MM.1S (cell line): ENCODE results near the gene NTF3.

ENCODE experiments used
- DNase-seq: peaks from one replicate; pipeline ENCODE4 v3.0.0-alpha.2; 2015
- H2AFZ ChIP-seq: fragments of 300-600 bp; sonication (generic); 2 replicates; pipeline ENCODE4 v1.6.0; 2016; ENCODE audit warnings: antibody characterized with exemption, low read length
- H3F3A ChIP-seq: fragments of 300-600 bp; sonication (generic); 2 replicates; pipeline ENCODE4 v1.6.1; 2016; ENCODE audit warnings: mild to moderate bottlenecking, antibody characterized with exemption, low read length, moderate library complexity, mixed read lengths; ENCODE audit not compliant: insufficient read depth
- H3K27ac ChIP-seq: fragments of 300-600 bp; sonication (generic); 2 replicates; pipeline ENCODE4 v1.5.1; 2016; ENCODE audit warnings: mild to moderate bottlenecking, low read length
- H3K27me3 ChIP-seq: fragments of 300-600 bp; sonication (generic); replicated peaks from 2 replicates; pipeline ENCODE4 v1.6.0; 2016; ENCODE audit warnings: low read length; ENCODE audit not compliant: insufficient read depth
- H3K36me3 ChIP-seq: fragments of 300-600 bp; sonication (generic); replicated peaks from 2 replicates; pipeline ENCODE4 v1.6.1; 2016; ENCODE audit warnings: mild to moderate bottlenecking, low read length, mixed read lengths; ENCODE audit not compliant: insufficient read depth
- H3K4me1 ChIP-seq: fragments of 300-600 bp; sonication (generic); 2 replicates; pipeline ENCODE4 v1.6.1; 2016; ENCODE audit warnings: low read length, mixed read lengths
- H3K4me2 ChIP-seq: fragments of 300-600 bp; sonication (generic); 2 replicates; pipeline ENCODE4 v1.6.0; 2016; ENCODE audit warnings: low read depth, low read length
- H3K4me3 ChIP-seq: fragments of 300-600 bp; sonication (generic); 2 replicates; pipeline ENCODE4 v1.5.1; 2016; ENCODE audit warnings: low read length, mixed read lengths
- H3K79me2 ChIP-seq: fragments of 300-600 bp; sonication (generic); 2 replicates; pipeline ENCODE4 v1.6.1; 2016; ENCODE audit warnings: mixed run types, low read length, mixed read lengths
- H3K9ac ChIP-seq: fragments of 300-600 bp; sonication (generic); 2 replicates; pipeline ENCODE4 v1.6.1; 2016; ENCODE audit warnings: low read length, mixed read lengths
- H3K9me2 ChIP-seq: fragments of 300-600 bp; sonication (generic); replicated peaks from 2 replicates; pipeline ENCODE4 v1.6.1; 2016; ENCODE audit warnings: mild to moderate bottlenecking, low read length, mixed read lengths; ENCODE audit not compliant: insufficient read depth
- H3K9me3 ChIP-seq: fragments of 300-600 bp; sonication (generic); replicated peaks from 2 replicates; pipeline ENCODE4 v1.6.1; 2016; ENCODE audit warnings: mild to moderate bottlenecking, low read length, mixed read lengths; ENCODE audit not compliant: insufficient read depth
- H4K20me1 ChIP-seq: fragments of 300-600 bp; sonication (generic); 2 replicates; pipeline ENCODE4 v1.6.1; 2016; ENCODE audit warnings: mild to moderate bottlenecking, low read length, moderate library complexity, mixed read lengths; ENCODE audit not compliant: insufficient read depth
- EZH2 ChIP-seq: fragments of 300-600 bp; sonication (generic); optimal IDR thresholded peaks from 2 replicates; pipeline ENCODE3; 2017; ENCODE audit warnings: low read depth, mild to moderate bottlenecking, antibody characterized with exemption, low read length, mixed read lengths
- EZH2phosphoT487 ChIP-seq: fragments of 300-600 bp; sonication (generic); IDR thresholded peaks from 2 replicates; pipeline ENCODE4 v1.6.1; 2018; ENCODE audit warnings: antibody characterized with exemption, low read length
- TF ChIP-seq, protein P1 (sequence below): fragments of 300-600 bp; sonication (generic); IDR thresholded peaks from 2 replicates; pipeline ENCODE4 v1.5.1; 2016; ENCODE audit warnings: antibody characterized with exemption, low read length, mixed read lengths

NTF3 gene

DNA sequence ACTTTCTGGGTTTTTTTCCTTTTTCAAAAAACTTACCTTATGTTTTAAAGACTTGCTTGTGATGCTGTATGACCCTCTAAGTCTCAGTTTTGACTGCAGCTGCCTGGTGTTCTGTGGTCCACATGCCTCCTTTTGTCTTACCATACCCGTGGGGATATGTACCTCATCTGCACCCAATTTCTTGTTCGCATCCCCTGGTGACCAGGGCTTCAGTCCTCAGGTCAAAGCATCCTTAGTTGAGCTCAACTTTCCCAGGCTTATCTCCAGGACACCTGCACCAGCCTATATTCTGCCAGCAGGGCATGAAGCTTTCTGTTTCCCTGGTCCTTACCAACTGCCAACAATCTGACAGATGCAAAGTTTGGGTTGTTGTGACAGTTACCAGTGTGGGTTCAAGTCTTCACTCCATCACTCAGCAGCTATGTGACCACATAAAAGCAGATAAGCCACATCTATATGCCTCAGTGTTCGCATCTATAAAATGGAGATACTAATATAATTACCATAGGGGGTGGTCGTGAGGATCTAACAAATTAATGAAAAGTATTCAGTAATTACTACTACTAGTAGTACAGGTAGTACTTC is 94.0 kb downstream of the NTF3 start:
- DNase-seq: no peak
- no peak overlapping the region for H3K4me2 ChIP-seq
- no peaks in the 10 kb centered on the region for H3K79me2 ChIP-seq
- no peaks in the 10 kb centered on the region for H4K20me1 ChIP-seq
- H3K9me3 ChIP-seq: no peaks in the 10 kb centered on the region
- no peak overlapping the region for H2AFZ ChIP-seq
- H3K27ac ChIP-seq: no peak overlapping the region
- H3K36me3 ChIP-seq: no peaks in the 10 kb centered on the region
- no peak overlapping the region for H3K9ac ChIP-seq
- no peaks in the 10 kb centered on the region for H3K9me2 ChIP-seq
- TF ChIP-seq EZH2: no peak
- no peak for TF ChIP-seq EZH2phosphoT487
- TF ChIP-seq, protein P1, sequence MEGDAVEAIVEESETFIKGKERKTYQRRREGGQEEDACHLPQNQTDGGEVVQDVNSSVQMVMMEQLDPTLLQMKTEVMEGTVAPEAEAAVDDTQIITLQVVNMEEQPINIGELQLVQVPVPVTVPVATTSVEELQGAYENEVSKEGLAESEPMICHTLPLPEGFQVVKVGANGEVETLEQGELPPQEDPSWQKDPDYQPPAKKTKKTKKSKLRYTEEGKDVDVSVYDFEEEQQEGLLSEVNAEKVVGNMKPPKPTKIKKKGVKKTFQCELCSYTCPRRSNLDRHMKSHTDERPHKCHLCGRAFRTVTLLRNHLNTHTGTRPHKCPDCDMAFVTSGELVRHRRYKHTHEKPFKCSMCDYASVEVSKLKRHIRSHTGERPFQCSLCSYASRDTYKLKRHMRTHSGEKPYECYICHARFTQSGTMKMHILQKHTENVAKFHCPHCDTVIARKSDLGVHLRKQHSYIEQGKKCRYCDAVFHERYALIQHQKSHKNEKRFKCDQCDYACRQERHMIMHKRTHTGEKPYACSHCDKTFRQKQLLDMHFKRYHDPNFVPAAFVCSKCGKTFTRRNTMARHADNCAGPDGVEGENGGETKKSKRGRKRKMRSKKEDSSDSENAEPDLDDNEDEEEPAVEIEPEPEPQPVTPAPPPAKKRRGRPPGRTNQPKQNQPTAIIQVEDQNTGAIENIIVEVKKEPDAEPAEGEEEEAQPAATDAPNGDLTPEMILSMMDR: no peak
- H3K4me1 ChIP-seq: no peaks in the 10 kb centered on the region
- no peak overlapping the region for H3K4me3 ChIP-seq
- no peaks in the 10 kb centered on the region for H3F3A ChIP-seq
- H3K27me3 ChIP-seq: no peaks in the 10 kb centered on the region

DNA sequence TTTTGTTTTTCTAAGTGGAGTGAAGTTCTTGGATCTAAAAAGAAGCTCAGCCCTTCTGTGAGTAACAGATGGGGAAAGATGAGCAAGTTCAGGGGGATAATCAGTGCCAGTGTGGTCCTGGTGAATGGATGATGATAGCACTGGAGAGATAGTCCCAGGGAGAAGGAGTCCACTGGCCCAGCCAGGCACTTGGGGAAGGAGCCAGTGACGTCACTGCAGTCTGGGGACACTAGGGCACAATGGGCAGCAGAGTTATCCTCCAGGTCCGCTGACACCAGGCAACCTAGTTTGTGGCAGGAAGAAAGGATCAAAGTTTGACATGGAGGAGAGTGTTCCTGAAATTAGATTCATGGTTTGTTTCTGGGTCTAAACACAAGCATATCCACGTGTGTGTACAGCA is 101.5 kb downstream of the NTF3 start:
- Histone ChIP-seq H3K4me1 (no peaks in the 10 kb centered on the region), H3K9ac (no peak overlapping the region), H3K9me2 (no peaks in the 10 kb centered on the region), H3K27ac (no peak overlapping the region), H3K27me3 (no peaks in the 10 kb centered on the region), H3F3A (no peaks in the 10 kb centered on the region), H3K36me3 (no peaks in the 10 kb centered on the region), H3K4me3 (no peak overlapping the region), H2AFZ (no peak overlapping the region), H3K9me3 (no peaks in the 10 kb centered on the region), H3K4me2 (no peak overlapping the region), H3K79me2 (no peaks in the 10 kb centered on the region), H4K20me1 (no peaks in the 10 kb centered on the region)
- TF ChIP-seq EZH2: no peak
- TF ChIP-seq, protein P1: no peak
- no peak for DNase-seq

DNA sequence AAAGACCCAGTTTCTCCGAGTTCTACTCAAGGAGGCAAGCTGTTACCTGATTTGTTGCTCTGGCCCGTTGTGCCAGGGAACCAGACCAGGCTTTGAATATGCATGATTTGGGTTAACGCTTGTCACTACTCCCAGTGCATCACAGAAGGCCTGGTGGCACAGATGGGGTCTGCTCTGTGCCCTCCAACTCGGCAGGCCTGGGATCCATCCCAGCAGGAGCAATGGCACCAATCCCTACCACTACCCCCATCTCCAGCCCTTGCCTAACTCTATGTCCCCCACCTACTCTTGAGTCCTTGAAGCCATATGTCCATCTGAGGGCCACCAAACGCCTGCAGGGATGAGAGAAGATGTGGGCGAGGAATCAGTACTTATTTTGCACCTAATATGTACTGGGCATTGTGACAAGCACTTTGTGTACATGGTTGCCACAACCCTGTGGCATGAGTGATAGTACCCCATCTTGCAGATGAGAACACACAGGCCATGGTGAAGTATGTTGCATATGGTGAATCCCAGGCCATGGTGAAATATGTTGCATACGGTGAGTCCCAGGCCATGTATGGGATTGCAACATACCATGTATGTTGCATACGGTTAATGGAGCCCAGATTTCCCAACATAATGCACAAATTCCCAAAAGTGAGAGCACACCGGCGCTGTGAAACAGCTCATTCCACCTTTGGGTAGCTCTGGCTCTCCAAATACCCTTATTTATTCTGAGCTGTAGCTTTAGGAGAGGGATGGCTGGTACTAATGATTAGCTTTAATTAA is 102.7 kb downstream of the NTF3 start:
- Histone ChIP-seq H3K79me2 (no peaks in the 10 kb centered on the region), H3K4me2 (no peak overlapping the region), H3F3A (no peaks in the 10 kb centered on the region), H3K27me3 (no peaks in the 10 kb centered on the region), H3K36me3 (no peaks in the 10 kb centered on the region), H4K20me1 (no peaks in the 10 kb centered on the region), H2AFZ (no peak overlapping the region), H3K9ac (no peak overlapping the region), H3K27ac (no peak overlapping the region), H3K9me2 (no peaks in the 10 kb centered on the region), H3K4me3 (no peak overlapping the region), H3K4me1 (no peaks in the 10 kb centered on the region), H3K9me3 (no peaks in the 10 kb centered on the region)
- DNase-seq: no peak
- TF ChIP-seq EZH2 (no peak), EZH2phosphoT487 (no peak)
- TF ChIP-seq, protein P1: no peak
